ENCODE data around the gene SWSAP1. TPM values are rescaled to one million over a fixed set of nuclear protein-coding genes. Genes with fewer than 3 reads are reported as not detected.

Gene SWSAP1
- total RNA-seq, 2 donors from 2014 or later = 3.0 to 4.6 TPM

- intact Hi-C loops (cut with DNase I) = no loop called here
- Histone ChIP-seq H3K4me1 (peaks cover 3% of the 10 kb centered on the region), H3K36me3 (no peaks in the 10 kb centered on the region), H3K9ac (ENCODE audit: low read depth in 2 of 2, low read length in 2 of 2) (no peak overlapping the region), H3K4me3 (no peak overlapping the region), H3K9me3 (no peaks in the 10 kb centered on the region), H3K27ac (no peak overlapping the region), H3K27me3 (no peaks in the 10 kb centered on the region)
- TF ChIP-seq, protein P1, sequence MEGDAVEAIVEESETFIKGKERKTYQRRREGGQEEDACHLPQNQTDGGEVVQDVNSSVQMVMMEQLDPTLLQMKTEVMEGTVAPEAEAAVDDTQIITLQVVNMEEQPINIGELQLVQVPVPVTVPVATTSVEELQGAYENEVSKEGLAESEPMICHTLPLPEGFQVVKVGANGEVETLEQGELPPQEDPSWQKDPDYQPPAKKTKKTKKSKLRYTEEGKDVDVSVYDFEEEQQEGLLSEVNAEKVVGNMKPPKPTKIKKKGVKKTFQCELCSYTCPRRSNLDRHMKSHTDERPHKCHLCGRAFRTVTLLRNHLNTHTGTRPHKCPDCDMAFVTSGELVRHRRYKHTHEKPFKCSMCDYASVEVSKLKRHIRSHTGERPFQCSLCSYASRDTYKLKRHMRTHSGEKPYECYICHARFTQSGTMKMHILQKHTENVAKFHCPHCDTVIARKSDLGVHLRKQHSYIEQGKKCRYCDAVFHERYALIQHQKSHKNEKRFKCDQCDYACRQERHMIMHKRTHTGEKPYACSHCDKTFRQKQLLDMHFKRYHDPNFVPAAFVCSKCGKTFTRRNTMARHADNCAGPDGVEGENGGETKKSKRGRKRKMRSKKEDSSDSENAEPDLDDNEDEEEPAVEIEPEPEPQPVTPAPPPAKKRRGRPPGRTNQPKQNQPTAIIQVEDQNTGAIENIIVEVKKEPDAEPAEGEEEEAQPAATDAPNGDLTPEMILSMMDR (IDR thresholded peaks at IDR 0.05) = no peak
- DNase-seq = no peak
Measured at GRCh38 chr19:11370744-11371143, 3.7 kb upstream of the SWSAP1 start.

- intact Hi-C loops (cut with DNase I) = no loop called here
- peak overlapping the region in 1 of 2 donors; percentile 95 for H3K9ac ChIP-seq (ENCODE audit: low read depth in 2 of 2, low read length in 2 of 2)
- H3K27ac ChIP-seq = no peak overlapping the region
- no peaks in the 10 kb centered on the region for H3K27me3 ChIP-seq
- no peak for DNase-seq
- H3K4me3 ChIP-seq = no peak overlapping the region
- no peaks in the 10 kb centered on the region for H3K9me3 ChIP-seq
- TF ChIP-seq, protein P1 (IDR thresholded peaks at IDR 0.05) = no peak
- peaks cover 6% of the 10 kb centered on the region for H3K4me1 ChIP-seq
- no peaks in the 10 kb centered on the region for H3K36me3 ChIP-seq
Measured at GRCh38 chr19:11373166-11373884, 1.1 kb upstream of the SWSAP1 start.

- intact Hi-C loops (cut with DNase I) = no loop called here
- Histone ChIP-seq H3K27me3 (no peaks in the 10 kb centered on the region), H3K4me3 (peak overlapping the region; percentile 61), H3K27ac (peak overlapping the region; percentile 95), H3K4me1 (peaks cover 6% of the 10 kb centered on the region), H3K36me3 (no peaks in the 10 kb centered on the region), H3K9me3 (no peaks in the 10 kb centered on the region), H3K9ac (ENCODE audit: low read depth in 2 of 2, low read length in 2 of 2) (peak overlapping the region; percentile 13 to 95)
- TF ChIP-seq, protein P1 (IDR thresholded peaks at IDR 0.05) = no peak
- DNase-seq = no peak
Measured at GRCh38 chr19:11373885-11374432, 507 bp upstream of the SWSAP1 start.

DNA sequence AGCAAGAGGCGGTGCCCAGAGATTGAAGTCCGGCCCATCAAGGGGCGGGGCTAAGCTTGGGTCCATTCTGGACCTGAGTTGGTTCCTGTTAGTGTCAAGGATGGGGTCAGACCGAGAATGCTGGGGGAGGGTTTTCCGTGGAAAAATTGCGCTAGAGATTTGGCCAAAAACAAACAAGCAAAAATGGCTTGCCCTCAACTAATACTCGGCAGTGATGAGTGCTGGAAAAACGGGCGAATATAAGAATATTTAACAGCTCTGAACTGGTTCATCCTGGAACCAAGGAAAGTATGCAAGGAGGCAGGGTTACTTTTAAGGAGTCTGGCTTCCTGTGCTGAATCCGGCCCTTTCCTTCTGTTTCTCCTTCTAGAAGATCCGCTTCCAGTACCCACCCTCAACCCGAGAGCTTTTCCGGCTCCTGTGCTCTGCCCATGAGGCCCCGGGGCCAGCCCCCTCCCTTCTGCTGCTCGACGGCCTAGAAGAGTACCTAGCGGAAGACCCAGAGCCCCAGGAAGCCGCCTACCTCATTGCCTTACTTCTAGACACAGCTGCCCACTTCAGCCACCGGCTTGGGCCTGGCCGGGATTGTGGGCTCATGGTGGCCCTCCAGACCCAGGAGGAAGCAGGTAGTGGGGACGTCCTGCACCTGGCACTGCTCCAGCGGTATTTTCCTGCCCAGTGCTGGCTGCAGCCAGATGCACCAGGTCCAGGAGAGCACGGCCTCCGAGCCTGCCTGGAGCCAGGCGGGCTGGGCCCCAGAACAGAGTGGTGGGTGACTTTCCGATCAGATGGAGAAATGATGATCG lies 880 bp downstream of the SWSAP1 start:
- TF ChIP-seq, protein P1 (IDR thresholded peaks at IDR 0.05) = no peak
- no peaks in the 10 kb centered on the region for H3K27me3 ChIP-seq
- H3K36me3 ChIP-seq = no peaks in the 10 kb centered on the region
- intact Hi-C loops (cut with DNase I) = no loop called here
- H3K27ac ChIP-seq = peak overlapping the region; percentile 95
- H3K4me3 ChIP-seq = peak overlapping the region; percentile 49
- DNase-seq = peak; percentile 65
- no peaks in the 10 kb centered on the region for H3K9me3 ChIP-seq
- peaks cover 7% of the 10 kb centered on the region for H3K4me1 ChIP-seq
- H3K9ac ChIP-seq (ENCODE audit: low read depth in 2 of 2, low read length in 2 of 2) = peak overlapping the region; percentile 73 to 95

DNA sequence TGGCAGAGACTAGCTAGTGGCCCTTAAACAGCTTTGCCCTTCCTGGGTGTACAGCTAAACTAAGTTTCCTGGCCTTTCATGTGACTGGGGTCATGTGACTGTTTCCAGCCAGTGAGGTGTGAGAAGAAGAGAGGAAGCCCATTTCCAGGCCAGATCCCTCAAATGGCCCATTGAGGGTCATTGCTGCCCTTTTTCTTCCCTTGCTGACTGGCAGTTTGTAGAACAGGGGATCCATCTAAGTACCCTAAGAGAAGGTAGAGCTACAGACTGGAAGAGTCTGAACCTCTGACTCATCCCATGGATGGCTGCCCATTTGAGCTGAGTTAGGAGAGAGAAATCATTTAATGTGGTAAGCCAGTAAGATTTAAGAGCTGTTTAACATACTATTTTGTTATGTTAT lies 2.8 kb downstream of the SWSAP1 start:
- TF ChIP-seq, protein P1 (IDR thresholded peaks at IDR 0.05) = no peak
- no peak for DNase-seq
- no peaks in the 10 kb centered on the region for H3K9me3 ChIP-seq
- peaks cover 10% of the 10 kb centered on the region for H3K4me1 ChIP-seq
- H3K9ac ChIP-seq (ENCODE audit: low read depth in 2 of 2, low read length in 2 of 2) = no peak overlapping the region
- H3K27me3 ChIP-seq = no peaks in the 10 kb centered on the region
- peak overlapping the region; percentile 5 for H3K27ac ChIP-seq
- intact Hi-C loops (cut with DNase I) = no loop called here
- no peaks in the 10 kb centered on the region for H3K36me3 ChIP-seq
- no peak overlapping the region for H3K4me3 ChIP-seq
